Stimulated activated CD4-positive, alpha-beta T cell treated with anti-CD3 and anti-CD28 coated beads, Interleukin-15, amount 100 ng/mL, for 48 hours (primary cell): ENCODE data around the gene RIN2.

ENCODE experiments used
- DNase-seq, 2 donors: peaks; one replicate each; pipeline ENCODE4 v3.0.0-alpha.2; 2020; ENCODE audit warnings: low read depth in 2 of 2

Gene RIN2

GRCh38 chr20:19765913-19766312 lies 7.9 kb downstream of the RIN2 start:
- no peak for DNase-seq

GRCh38 chr20:19767070-19767469 lies 9.0 kb downstream of the RIN2 start:
- no peak for DNase-seq

- DNase-seq, result no peak
Measured at GRCh38 chr20:19768325-19768842, 10.3 kb downstream of the RIN2 start.

- no peak for DNase-seq
Measured at GRCh38 chr20:19769507-19769906, 11.4 kb downstream of the RIN2 start.

GRCh38 chr20:19770375-19770774 lies 12.3 kb downstream of the RIN2 start:
- DNase-seq, result no peak

- DNase-seq, result no peak
Measured at GRCh38 chr20:19771031-19771430, 13.0 kb downstream of the RIN2 start.

GRCh38 chr20:19773471-19773870 lies 15.4 kb downstream of the RIN2 start:
- no peak for DNase-seq

- DNase-seq, result no peak
Measured at GRCh38 chr20:19774135-19774933, 16.3 kb downstream of the RIN2 start.

GRCh38 chr20:19775353-19776253 lies 17.5 kb downstream of the RIN2 start:
- DNase-seq, result no peak

- DNase-seq, result no peak
Measured at GRCh38 chr20:19777315-19777714, 19.3 kb downstream of the RIN2 start.

GRCh38 chr20:19777981-19778380 lies 19.9 kb downstream of the RIN2 start:
- no peak for DNase-seq

- DNase-seq, result no peak
Measured at GRCh38 chr20:19778404-19778803, 20.3 kb downstream of the RIN2 start.

GRCh38 chr20:19779634-19780033 lies 21.6 kb downstream of the RIN2 start:
- DNase-seq, result no peak

GRCh38 chr20:19780261-19780660 lies 22.2 kb downstream of the RIN2 start:
- no peak for DNase-seq

GRCh38 chr20:19781235-19781634 lies 23.2 kb downstream of the RIN2 start:
- DNase-seq, result no peak

GRCh38 chr20:19782669-19783068 lies 24.6 kb downstream of the RIN2 start:
- DNase-seq, result no peak

- no peak for DNase-seq
Measured at GRCh38 chr20:19783966-19784401, 25.9 kb downstream of the RIN2 start.

GRCh38 chr20:19784511-19785172 lies 26.6 kb downstream of the RIN2 start:
- DNase-seq, result peak; percentile 9 to 19

GRCh38 chr20:19785173-19785982 lies 27.3 kb downstream of the RIN2 start:
- DNase-seq, result no peak

- DNase-seq, result no peak
Measured at GRCh38 chr20:19785983-19786285, 27.9 kb downstream of the RIN2 start.

GRCh38 chr20:19786311-19786710 lies 28.3 kb downstream of the RIN2 start:
- no peak for DNase-seq
